Tibial nerve (tissue), 3 donors: ENCODE data around the gene ELL.

Experiments used
- CTCF ChIP-seq, 5 experiments: fragments of 200-600 bp in 3 of 5; fragments of 450-650 bp in 2 of 5; sonication (generic) in 3 of 5; IDR thresholded peaks; one replicate each; pipeline ENCODE4 v1.5.1; 2016 to 2019; ENCODE audit warnings: antibody characterized with exemption in 5 of 5, mild to moderate bottlenecking in 3 of 5, moderate library complexity in 2 of 5
- POLR2A ChIP-seq, 2 donors: fragments of 450-650 bp; IDR thresholded peaks; one replicate each; pipeline ENCODE4 v1.6.1; 2017; ENCODE audit warnings: antibody characterized with exemption in 2 of 2, mild to moderate bottlenecking in 2 of 2, moderate library complexity in 2 of 2

- no peak for TF ChIP-seq CTCF (IDR thresholded peaks at IDR 0.05)
- no peak for TF ChIP-seq POLR2A (IDR thresholded peaks at IDR 0.05)
Measured at GRCh38 chr19:18542941-18543813, 21.3 kb upstream of the ELL start, which contains the start of gene FKBP8.
